IPS-18c (cell line): Measurements from ENCODE around the gene HDAC7.

Experiments
- H3K4me3 ChIP-seq: 2 replicates; pipeline ENCODE4 v1.7.0; 2013; ENCODE audit warnings: low read depth, mild to moderate bottlenecking, low read length, moderate library complexity; ENCODE audit not compliant: insufficient read depth
- H3K9me3 ChIP-seq: one replicate; pipeline ENCODE4 v1.6.1; 2013; ENCODE audit warnings: mild to moderate bottlenecking, low read length, moderate library complexity; ENCODE audit not compliant: control insufficient read depth, insufficient read depth

The HDAC7 gene

GRCh38 chr12:47742253-47742825, 77.4 kb downstream of the HDAC7 start:
- Histone ChIP-seq H3K9me3 (no peaks in the 10 kb centered on the region), H3K4me3 (no peak overlapping the region)

GRCh38 chr12:47741340-47741703, 78.4 kb downstream of the HDAC7 start:
- no peaks in the 10 kb centered on the region for H3K9me3 ChIP-seq
- H3K4me3 ChIP-seq: no peak overlapping the region

- Histone ChIP-seq H3K9me3 (no peaks in the 10 kb centered on the region), H3K4me3 (no peak overlapping the region)
These were observed 78.9 kb downstream of the HDAC7 start for GRCh38 chr12:47740606-47741339.

GRCh38 chr12:47739979-47740378, 79.7 kb downstream of the HDAC7 start:
- H3K4me3 ChIP-seq: no peak overlapping the region
- no peaks in the 10 kb centered on the region for H3K9me3 ChIP-seq

DNA sequence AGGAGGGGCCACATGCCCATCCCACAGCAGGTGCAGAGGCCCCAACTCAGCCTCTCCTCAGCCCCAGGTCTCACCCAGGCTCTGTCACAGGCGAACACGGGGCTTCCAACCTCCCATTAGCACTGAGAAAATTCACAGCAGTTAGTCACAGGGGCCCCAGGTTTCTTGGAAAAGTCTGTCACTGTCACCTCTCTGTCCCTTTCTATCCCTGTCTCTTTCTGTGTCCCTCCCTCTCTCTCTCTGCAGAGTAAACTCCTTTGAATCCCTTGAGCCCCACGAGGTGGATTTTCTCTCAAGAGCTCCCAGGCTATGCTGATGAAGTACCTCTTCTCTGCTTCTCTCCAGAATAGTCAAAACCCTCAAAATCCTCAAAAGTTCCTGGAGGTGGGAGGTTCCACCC, 80.4 kb downstream of the HDAC7 start:
- Histone ChIP-seq H3K9me3 (no peaks in the 10 kb centered on the region), H3K4me3 (no peak overlapping the region)

GRCh38 chr12:47737936-47738594, 81.6 kb downstream of the HDAC7 start:
- no peak overlapping the region for H3K4me3 ChIP-seq
- H3K9me3 ChIP-seq: no peaks in the 10 kb centered on the region

GRCh38 chr12:47736877-47737676, 82.6 kb downstream of the HDAC7 start:
- H3K9me3 ChIP-seq: no peaks in the 10 kb centered on the region
- no peak overlapping the region for H3K4me3 ChIP-seq

DNA sequence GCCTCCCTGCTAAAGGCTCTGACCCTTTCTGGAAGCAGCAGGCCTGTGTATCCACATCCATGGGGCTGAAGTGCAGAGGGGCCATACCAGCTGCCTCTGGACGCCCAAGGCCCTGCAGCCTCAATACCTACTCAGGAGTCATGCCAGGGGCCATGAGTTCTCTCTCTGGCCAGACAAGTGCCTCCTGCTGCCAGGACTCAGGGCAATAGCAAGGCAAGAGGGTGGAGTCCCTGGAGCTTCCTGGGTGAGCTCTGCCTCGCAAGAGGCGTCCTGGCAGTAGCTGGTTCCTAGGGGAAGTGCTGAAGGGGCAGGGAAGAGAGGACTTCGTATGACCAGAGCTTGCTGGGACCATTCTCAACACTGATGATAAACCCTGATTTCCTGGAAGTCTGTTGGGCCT, 83.5 kb downstream of the HDAC7 start:
- Histone ChIP-seq H3K4me3 (no peak overlapping the region), H3K9me3 (no peaks in the 10 kb centered on the region)

DNA sequence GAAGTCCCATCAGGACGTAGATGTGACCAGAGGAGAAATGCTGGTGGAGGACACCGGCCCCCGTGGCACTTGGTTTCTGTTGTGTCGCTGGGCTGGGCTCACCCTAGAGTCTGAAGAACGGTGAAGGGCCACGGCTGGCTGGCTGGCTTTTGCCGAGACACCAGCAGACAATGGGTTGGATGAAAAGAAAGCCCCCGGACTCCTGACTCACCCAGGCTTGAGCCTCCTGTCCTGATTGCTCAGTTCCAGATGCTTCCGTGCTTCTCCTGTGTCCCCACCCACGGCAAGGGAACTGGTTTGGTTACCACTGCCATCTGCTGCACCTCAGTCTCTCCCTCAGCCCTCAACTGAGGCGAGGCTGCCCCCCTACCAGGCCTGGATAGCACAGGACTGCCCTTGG, 84.1 kb downstream of the HDAC7 start:
- no peaks in the 10 kb centered on the region for H3K9me3 ChIP-seq
- H3K4me3 ChIP-seq: no peak overlapping the region

DNA sequence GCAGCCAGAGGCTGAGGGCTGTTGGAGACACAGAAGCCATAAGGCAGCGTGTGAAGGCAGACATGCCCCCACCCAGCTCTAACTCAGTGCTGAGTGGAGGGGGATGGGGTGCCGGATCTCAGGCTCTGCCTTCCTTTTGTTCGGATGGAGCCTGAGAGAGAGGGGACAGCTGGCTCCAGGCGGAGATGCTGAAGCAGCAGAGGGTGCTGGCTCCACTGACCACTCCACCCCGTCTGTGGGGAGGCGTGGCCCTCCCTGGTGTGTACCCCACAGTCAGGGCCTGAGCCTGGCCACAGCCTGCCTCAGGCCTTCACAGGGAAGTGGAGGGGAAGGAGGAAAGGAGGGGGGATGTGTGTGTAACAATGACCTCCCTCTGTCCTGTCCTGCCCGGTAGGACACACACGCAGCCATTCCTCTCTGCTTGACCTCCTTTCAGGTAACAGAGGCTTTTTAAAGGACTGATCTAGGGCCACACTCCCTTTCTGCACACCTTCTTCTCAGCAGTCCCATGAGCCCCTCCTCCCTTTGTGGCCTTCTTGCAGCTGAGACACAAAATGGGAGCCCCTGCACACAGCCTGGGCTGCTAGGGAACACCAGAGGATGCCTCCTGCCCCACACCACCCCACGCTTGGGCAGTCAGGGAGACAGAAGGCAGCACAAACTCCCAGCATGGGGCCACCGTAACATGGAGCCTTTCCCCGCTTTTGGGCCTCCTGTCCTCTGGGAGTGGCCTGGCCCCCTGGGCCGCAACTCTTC, 84.8 kb downstream of the HDAC7 start:
- Histone ChIP-seq H3K9me3 (no peaks in the 10 kb centered on the region), H3K4me3 (no peak overlapping the region)

DNA sequence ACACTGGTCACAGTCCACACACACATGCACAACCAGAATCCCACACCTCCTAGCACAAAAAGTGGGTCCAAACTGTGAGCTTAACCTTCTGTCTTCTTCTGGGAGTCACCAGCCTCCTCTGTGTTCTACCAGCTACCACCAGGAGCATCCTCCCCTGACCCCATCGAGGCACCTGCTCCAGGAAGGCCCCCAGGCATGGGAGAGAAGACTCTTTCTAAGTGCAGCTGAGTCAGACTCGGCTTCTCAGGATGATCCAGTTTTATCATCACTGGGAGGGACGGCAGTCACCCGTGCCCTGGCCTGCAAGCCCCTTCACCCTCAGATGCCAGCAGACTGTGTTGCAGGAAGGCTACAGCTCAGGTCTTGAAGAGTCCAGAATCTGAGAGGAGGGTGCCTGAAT, 86.6 kb downstream of the HDAC7 start:
- Histone ChIP-seq H3K4me3 (no peak overlapping the region), H3K9me3 (no peaks in the 10 kb centered on the region)
